Middle frontal gyrus (tissue), 1 donor: Measurements from ENCODE around the gene MTIF3.
"Not testable (repeated sequence)": the region's sequence is repeated elsewhere in the genome, so short reads cannot be mapped to it uniquely, and the experiment has no call there.

Source experiments
- DNase-seq: peaks from one replicate; pipeline ENCODE4 v3.0.0-alpha.2; 2015; ENCODE audit warnings: low spot score; ENCODE audit errors: extremely low spot score

The MTIF3 gene

GRCh38 chr13:27415116-27415515, 35.2 kb downstream of the MTIF3 start:
- DNase-seq = no peak

- DNase-seq = no peak
Observed at GRCh38 chr13:27411341-27411740, 39.0 kb downstream of the MTIF3 start.

GRCh38 chr13:27409013-27409412, 41.4 kb downstream of the MTIF3 start:
- no peak for DNase-seq

GRCh38 chr13:27408074-27408473, 42.3 kb downstream of the MTIF3 start:
- DNase-seq = no peak

GRCh38 chr13:27406178-27406939, 44.0 kb downstream of the MTIF3 start:
- no peak for DNase-seq

GRCh38 chr13:27405546-27406134, 44.7 kb downstream of the MTIF3 start:
- no peak for DNase-seq

GRCh38 chr13:27404680-27405079, 45.7 kb downstream of the MTIF3 start:
- no peak for DNase-seq

GRCh38 chr13:27403727-27404385, 46.5 kb downstream of the MTIF3 start:
- no peak for DNase-seq

- no peak for DNase-seq
Observed at GRCh38 chr13:27403203-27403678, 47.1 kb downstream of the MTIF3 start.

GRCh38 chr13:27401210-27401609, 49.2 kb downstream of the MTIF3 start:
- no peak for DNase-seq

GRCh38 chr13:27400405-27400804, 50.0 kb downstream of the MTIF3 start:
- not testable (repeated sequence) for DNase-seq

GRCh38 chr13:27398360-27398759, 52.0 kb downstream of the MTIF3 start:
- no peak for DNase-seq

GRCh38 chr13:27396252-27396846, 54.0 kb downstream of the MTIF3 start:
- no peak for DNase-seq

GRCh38 chr13:27395007-27395510, 55.3 kb downstream of the MTIF3 start:
- DNase-seq = no peak

- DNase-seq = no peak
Observed at GRCh38 chr13:27393101-27393500, 57.3 kb downstream of the MTIF3 start.

GRCh38 chr13:27391471-27391870, 58.9 kb downstream of the MTIF3 start:
- no peak for DNase-seq

- no peak for DNase-seq
Observed at GRCh38 chr13:27389891-27390290, 60.5 kb downstream of the MTIF3 start.

- DNase-seq = no peak
Observed at GRCh38 chr13:27388241-27388640, 62.1 kb downstream of the MTIF3 start.
